H1 (cell line): ENCODE results near the gene MORC3.
"Not testable (repeated sequence)": the region's sequence is repeated elsewhere in the genome, so short reads cannot be mapped to it uniquely, and the experiment has no call there.

ENCODE experiments used
- CEBPB ChIP-seq: IDR thresholded peaks from 2 replicates; pipeline ENCODE4 v1.6.1; 2012; ENCODE audit warnings: low read depth, low read length
- EP300 ChIP-seq, 2 experiments: IDR thresholded peaks; 1 replicate in 1 of 2; 2 replicates in 1 of 2; pipeline ENCODE4 v1.6.1; 2011 to 2012; ENCODE audit warnings: low read depth in 2 of 2, low read length in 2 of 2, mild to moderate bottlenecking in 2 of 2, borderline replicate concordance in 1 of 2, inconsistent platforms in 1 of 2, moderate library complexity in 1 of 2
- JUN ChIP-seq: IDR thresholded peaks from 2 replicates; pipeline ENCODE4 v1.6.1; 2011; ENCODE audit warnings: low read depth, mild to moderate bottlenecking, improper control_type of control experiment, low read length
- JUND ChIP-seq: IDR thresholded peaks from 2 replicates; pipeline ENCODE4 v1.6.1; 2011; ENCODE audit warnings: mild to moderate bottlenecking, improper control_type of control experiment, low read length
- POLR2A ChIP-seq, 2 experiments: IDR thresholded peaks; 1 replicate in 1 of 2; 2 replicates in 1 of 2; pipeline ENCODE4 v1.6.1; 2011; ENCODE audit warnings: low read depth in 2 of 2, low read length in 2 of 2, mild to moderate bottlenecking in 2 of 2; ENCODE audit errors: control extremely low read depth in 1 of 2
- POLR2AphosphoS5 ChIP-seq: IDR thresholded peaks from 2 replicates; pipeline ENCODE4 v1.6.1; 2011; ENCODE audit warnings: low read depth, low read length
- RFX5 ChIP-seq: IDR thresholded peaks from 2 replicates; pipeline ENCODE4 v1.6.1; 2011; ENCODE audit warnings: low read depth, low read length, improper control_type of control experiment, borderline replicate concordance
- SP4 ChIP-seq: IDR thresholded peaks from 2 replicates; pipeline ENCODE4 v1.6.1; 2012; ENCODE audit warnings: low read length, inconsistent platforms
- ZNF274 ChIP-seq: IDR thresholded peaks from 2 replicates; pipeline ENCODE4 v1.7.0; 2012; ENCODE audit warnings: low read length, borderline replicate concordance; ENCODE audit errors: extremely low read depth
- TF ChIP-seq, protein P1 (sequence below), 3 experiments: IDR thresholded peaks; 1 replicate in 2 of 3; 2 replicates in 1 of 3; pipeline versions ENCODE4 v1.5.1 to v1.6.1; 2011; ENCODE audit warnings: low read length in 3 of 3, mild to moderate bottlenecking in 3 of 3, inconsistent platforms in 2 of 3, low read depth in 1 of 3, moderate library complexity in 1 of 3; ENCODE audit not compliant: insufficient read depth in 1 of 3; ENCODE audit errors: control extremely low read depth in 1 of 3
- TF ChIP-seq, protein P2 (sequence below): IDR thresholded peaks from 2 replicates; pipeline ENCODE4 v1.6.1; 2012; ENCODE audit warnings: inconsistent platforms
- TF ChIP-seq, protein P3 (sequence below): IDR thresholded peaks from 2 replicates; pipeline ENCODE4 v1.6.1; 2011; ENCODE audit warnings: low read length, improper control_type of control experiment

DNA sequence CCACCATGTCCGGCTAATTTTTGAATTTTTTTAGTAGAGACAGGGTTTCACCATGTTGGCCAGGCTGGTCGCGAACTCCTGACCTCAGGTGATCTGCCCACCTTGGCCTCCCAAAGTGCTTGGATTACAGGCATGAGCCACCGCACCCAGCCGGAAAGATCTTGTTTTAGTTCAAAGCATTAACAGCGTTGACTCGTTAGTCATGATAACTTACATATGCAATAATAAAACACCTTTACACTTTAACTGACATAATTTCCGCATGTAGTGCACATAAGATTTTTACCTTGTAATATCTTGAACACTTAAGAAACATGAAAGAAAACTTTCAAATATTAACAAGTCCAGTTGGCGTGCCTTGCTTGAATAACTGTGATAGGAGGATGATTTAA, 36.8 kb upstream of the MORC3 start:
- TF ChIP-seq JUND; POLR2AphosphoS5; ZNF274; JUN; CEBPB; POLR2A (IDR thresholded peaks at IDR 0.05; ENCODE audit: control extremely low read depth in 1 of 2, low read depth in 2 of 2, low read length in 2 of 2); SP4; RFX5; EP300 (IDR thresholded peaks at IDR 0.05; ENCODE audit: borderline replicate concordance in 1 of 2, low read depth in 2 of 2, low read length in 2 of 2): not testable (repeated sequence)
- TF ChIP-seq, protein P1, sequence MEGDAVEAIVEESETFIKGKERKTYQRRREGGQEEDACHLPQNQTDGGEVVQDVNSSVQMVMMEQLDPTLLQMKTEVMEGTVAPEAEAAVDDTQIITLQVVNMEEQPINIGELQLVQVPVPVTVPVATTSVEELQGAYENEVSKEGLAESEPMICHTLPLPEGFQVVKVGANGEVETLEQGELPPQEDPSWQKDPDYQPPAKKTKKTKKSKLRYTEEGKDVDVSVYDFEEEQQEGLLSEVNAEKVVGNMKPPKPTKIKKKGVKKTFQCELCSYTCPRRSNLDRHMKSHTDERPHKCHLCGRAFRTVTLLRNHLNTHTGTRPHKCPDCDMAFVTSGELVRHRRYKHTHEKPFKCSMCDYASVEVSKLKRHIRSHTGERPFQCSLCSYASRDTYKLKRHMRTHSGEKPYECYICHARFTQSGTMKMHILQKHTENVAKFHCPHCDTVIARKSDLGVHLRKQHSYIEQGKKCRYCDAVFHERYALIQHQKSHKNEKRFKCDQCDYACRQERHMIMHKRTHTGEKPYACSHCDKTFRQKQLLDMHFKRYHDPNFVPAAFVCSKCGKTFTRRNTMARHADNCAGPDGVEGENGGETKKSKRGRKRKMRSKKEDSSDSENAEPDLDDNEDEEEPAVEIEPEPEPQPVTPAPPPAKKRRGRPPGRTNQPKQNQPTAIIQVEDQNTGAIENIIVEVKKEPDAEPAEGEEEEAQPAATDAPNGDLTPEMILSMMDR (IDR thresholded peaks at IDR 0.05; ENCODE audit: control extremely low read depth in 1 of 3, insufficient read depth in 1 of 3, low read depth in 1 of 3, low read length in 3 of 3), result not testable (repeated sequence)
- TF ChIP-seq, protein P2, sequence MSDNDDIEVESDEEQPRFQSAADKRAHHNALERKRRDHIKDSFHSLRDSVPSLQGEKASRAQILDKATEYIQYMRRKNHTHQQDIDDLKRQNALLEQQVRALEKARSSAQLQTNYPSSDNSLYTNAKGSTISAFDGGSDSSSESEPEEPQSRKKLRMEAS, result not testable (repeated sequence)
- TF ChIP-seq, protein P3, sequence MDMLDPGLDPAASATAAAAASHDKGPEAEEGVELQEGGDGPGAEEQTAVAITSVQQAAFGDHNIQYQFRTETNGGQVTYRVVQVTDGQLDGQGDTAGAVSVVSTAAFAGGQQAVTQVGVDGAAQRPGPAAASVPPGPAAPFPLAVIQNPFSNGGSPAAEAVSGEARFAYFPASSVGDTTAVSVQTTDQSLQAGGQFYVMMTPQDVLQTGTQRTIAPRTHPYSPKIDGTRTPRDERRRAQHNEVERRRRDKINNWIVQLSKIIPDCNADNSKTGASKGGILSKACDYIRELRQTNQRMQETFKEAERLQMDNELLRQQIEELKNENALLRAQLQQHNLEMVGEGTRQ, result not testable (repeated sequence)
